Keratinocyte (primary cell): ENCODE data around the gene DOCK3. TPM values are rescaled to one million over a fixed set of nuclear protein-coding genes. Genes with fewer than 3 reads are reported as not detected.
"Not testable (repeated sequence)": the region's sequence is repeated elsewhere in the genome, so short reads cannot be mapped to it uniquely, and the experiment has no call there.

Experiments
- DNase-seq: peaks from one replicate; pipeline ENCODE4 v3.0.0-alpha.2; 2011; ENCODE audit warnings: low read depth, missing footprints, low spot score
- FAIRE-seq: peaks from 2 replicates; lab custom pipeline; 2011; peaks lifted over from hg19 to GRCh38; lab: Jason Lieb, UNC
- H2AFZ ChIP-seq: 2 replicates; pipeline ENCODE4 v1.6.0; 2012; ENCODE audit warnings: low read length, control low read depth, inconsistent platforms; ENCODE audit not compliant: control insufficient read depth
- H3K27ac ChIP-seq: 2 replicates; pipeline ENCODE4 v1.5.1; 2011; ENCODE audit warnings: low read length; ENCODE audit not compliant: control insufficient read depth, insufficient read depth
- H3K27me3 ChIP-seq: 3 replicates; pipeline ENCODE4 v1.6.0; 2011; ENCODE audit warnings: low read length; ENCODE audit not compliant: control insufficient read depth, insufficient read depth; ENCODE audit errors: extremely low read depth
- H3K36me3 ChIP-seq, 2 experiments: 2 replicates in 1 of 2; 3 replicates in 1 of 2; pipeline ENCODE4 v1.5.1; 2011; ENCODE audit warnings: low read length in 2 of 2, mild to moderate bottlenecking in 1 of 2; ENCODE audit not compliant: control insufficient read depth in 2 of 2, insufficient read depth in 2 of 2; ENCODE audit errors: extremely low read depth in 1 of 2
- H3K4me1 ChIP-seq: 3 replicates; pipeline ENCODE4 v1.5.1; 2011; ENCODE audit warnings: low read length; ENCODE audit not compliant: control insufficient read depth, insufficient read depth; ENCODE audit errors: extremely low read depth
- H3K4me2 ChIP-seq: 3 replicates; pipeline ENCODE4 v1.6.0; 2011; ENCODE audit warnings: low read depth, low read length; ENCODE audit not compliant: control insufficient read depth, insufficient read depth; ENCODE audit errors: extremely low read depth
- H3K4me3 ChIP-seq, 3 experiments: fragments of 200-600 bp in 1 of 3; sonication (generic) in 1 of 3; 2 replicates in 2 of 3; 3 replicates in 1 of 3; pipeline ENCODE4 v1.5.1; 2011 to 2016; ENCODE audit warnings: low read length in 3 of 3, mild to moderate bottlenecking in 3 of 3, control low read depth in 2 of 3, inconsistent platforms in 1 of 3, low read depth in 1 of 3, mixed read lengths in 1 of 3, mixed run types in 1 of 3, moderate library complexity in 1 of 3; ENCODE audit not compliant: control insufficient read depth in 2 of 3, insufficient read depth in 2 of 3; ENCODE audit errors: extremely low read depth in 1 of 3
- H3K79me2 ChIP-seq: 2 replicates; pipeline ENCODE4 v1.6.0; 2012; ENCODE audit warnings: low read length; ENCODE audit not compliant: control insufficient read depth, insufficient read depth
- H3K9ac ChIP-seq: 3 replicates; pipeline ENCODE4 v1.6.0; 2011; ENCODE audit warnings: low read length; ENCODE audit not compliant: control insufficient read depth, insufficient read depth; ENCODE audit errors: extremely low read depth
- H3K9me1 ChIP-seq: 3 replicates; pipeline ENCODE4 v1.6.0; 2011; ENCODE audit warnings: low read length; ENCODE audit not compliant: control insufficient read depth, insufficient read depth; ENCODE audit errors: extremely low read depth
- H3K9me3 ChIP-seq: 2 replicates; pipeline ENCODE4 v1.5.1; 2012; ENCODE audit warnings: low read depth, low read length; ENCODE audit not compliant: control insufficient read depth
- H4K20me1 ChIP-seq: 3 replicates; pipeline ENCODE4 v1.6.0; 2011; ENCODE audit warnings: low read length; ENCODE audit not compliant: control insufficient read depth, insufficient read depth; ENCODE audit errors: extremely low read depth
- EZH2 ChIP-seq: IDR thresholded peaks from one replicate; pipeline ENCODE4 v1.6.1; 2012; ENCODE audit warnings: inconsistent platforms, mild to moderate bottlenecking, low read length, moderate library complexity
- dilution Hi-C: fragments of 300-500 bp; cut with MboI; formaldehyde crosslinking; loops from one replicate; pipeline ENCODE4 v1.7.0; 2020; ENCODE audit warnings: low sequenced_read_pairs; ENCODE audit not compliant: extremely low pct_ligation_motif_present
- polyA plus RNA-seq, 5 experiments: library from polyadenylated mRNA; depleted of rRNA in 3 of 5; stranded (reverse) in 3 of 5; stranded (forward) in 1 of 5; unstranded in 1 of 5; fragments of >200 nt; gene quantifications; 1 replicate in 1 of 5; 2 replicates in 3 of 5; 3 replicates in 1 of 5; pipeline versions ENCODE4 v1.2.1 to v1.2.3, GENCODE V29; 2011 to 2012; ENCODE audit warnings: missing spikeins in 2 of 5, low read depth in 1 of 5, low replicate concordance in 1 of 5
- TF ChIP-seq, protein P1 (sequence below), 3 experiments: IDR thresholded peaks in 1 of 3; conservative IDR thresholded peaks in 1 of 3; optimal IDR thresholded peaks in 1 of 3; 2 replicates in 2 of 3; 3 replicates in 1 of 3; pipeline versions ENCODE3 to v1.5.1; 2011; ENCODE audit warnings: low read length in 3 of 3, mild to moderate bottlenecking in 3 of 3, moderate library complexity in 2 of 3, control low read depth in 1 of 3, inconsistent platforms in 1 of 3; ENCODE audit not compliant: insufficient read depth in 2 of 3; ENCODE audit errors: extremely low read depth in 1 of 3

The DOCK3 gene
- polyA plus RNA-seq, 1 donor (not counting 4 experiments of a cell fraction or from before 2014, with no cell fraction given): 0.10 TPM

DNA sequence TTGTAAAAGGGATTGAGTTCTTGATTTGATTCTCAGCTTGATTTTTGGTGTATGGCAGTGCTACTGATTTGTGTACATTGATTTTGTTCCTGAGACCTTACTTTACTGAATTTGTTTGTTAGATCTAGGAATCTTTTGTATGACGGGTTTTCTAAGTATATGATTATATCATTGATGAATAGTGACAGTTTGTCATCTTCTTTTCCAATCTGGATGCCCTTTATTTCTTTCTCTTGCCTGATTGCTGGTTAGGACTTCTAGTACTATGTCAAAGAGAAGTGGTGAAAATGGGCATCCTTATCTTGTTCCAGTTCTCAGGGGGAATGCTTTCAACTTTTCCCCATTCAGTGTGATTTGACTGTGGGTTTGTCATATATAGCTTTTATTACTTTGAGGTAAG is 103.0 kb downstream of the DOCK3 start:
- DNase-seq (no peak), FAIRE-seq (no peak)
- no peak overlapping the region for H2AFZ ChIP-seq
- H3K4me3 ChIP-seq: no peak overlapping the region
- H4K20me1 ChIP-seq: no peaks in the 10 kb centered on the region
- no peaks in the 10 kb centered on the region for H3K79me2 ChIP-seq
- no peak overlapping the region for H3K9ac ChIP-seq
- dilution Hi-C loops: no loop called here
- H3K4me2 ChIP-seq: no peak overlapping the region
- TF ChIP-seq EZH2: no peak
- TF ChIP-seq, protein P1, sequence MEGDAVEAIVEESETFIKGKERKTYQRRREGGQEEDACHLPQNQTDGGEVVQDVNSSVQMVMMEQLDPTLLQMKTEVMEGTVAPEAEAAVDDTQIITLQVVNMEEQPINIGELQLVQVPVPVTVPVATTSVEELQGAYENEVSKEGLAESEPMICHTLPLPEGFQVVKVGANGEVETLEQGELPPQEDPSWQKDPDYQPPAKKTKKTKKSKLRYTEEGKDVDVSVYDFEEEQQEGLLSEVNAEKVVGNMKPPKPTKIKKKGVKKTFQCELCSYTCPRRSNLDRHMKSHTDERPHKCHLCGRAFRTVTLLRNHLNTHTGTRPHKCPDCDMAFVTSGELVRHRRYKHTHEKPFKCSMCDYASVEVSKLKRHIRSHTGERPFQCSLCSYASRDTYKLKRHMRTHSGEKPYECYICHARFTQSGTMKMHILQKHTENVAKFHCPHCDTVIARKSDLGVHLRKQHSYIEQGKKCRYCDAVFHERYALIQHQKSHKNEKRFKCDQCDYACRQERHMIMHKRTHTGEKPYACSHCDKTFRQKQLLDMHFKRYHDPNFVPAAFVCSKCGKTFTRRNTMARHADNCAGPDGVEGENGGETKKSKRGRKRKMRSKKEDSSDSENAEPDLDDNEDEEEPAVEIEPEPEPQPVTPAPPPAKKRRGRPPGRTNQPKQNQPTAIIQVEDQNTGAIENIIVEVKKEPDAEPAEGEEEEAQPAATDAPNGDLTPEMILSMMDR (optimal IDR thresholded peaks at IDR 0.05 in 1 of 3, IDR thresholded peaks at IDR 0.05 in 1 of 3, conservative IDR thresholded peaks at IDR 0.05 in 1 of 3; ENCODE audit: extremely low read depth in 1 of 3, insufficient read depth in 2 of 3, low read length in 3 of 3): no peak
- H3K4me1 ChIP-seq: no peaks in the 10 kb centered on the region
- no peak overlapping the region for H3K27ac ChIP-seq
- no peaks in the 10 kb centered on the region for H3K36me3 ChIP-seq
- H3K9me1 ChIP-seq: no peaks in the 10 kb centered on the region
- H3K9me3 ChIP-seq: no peaks in the 10 kb centered on the region
- H3K27me3 ChIP-seq: no peaks in the 10 kb centered on the region

DNA sequence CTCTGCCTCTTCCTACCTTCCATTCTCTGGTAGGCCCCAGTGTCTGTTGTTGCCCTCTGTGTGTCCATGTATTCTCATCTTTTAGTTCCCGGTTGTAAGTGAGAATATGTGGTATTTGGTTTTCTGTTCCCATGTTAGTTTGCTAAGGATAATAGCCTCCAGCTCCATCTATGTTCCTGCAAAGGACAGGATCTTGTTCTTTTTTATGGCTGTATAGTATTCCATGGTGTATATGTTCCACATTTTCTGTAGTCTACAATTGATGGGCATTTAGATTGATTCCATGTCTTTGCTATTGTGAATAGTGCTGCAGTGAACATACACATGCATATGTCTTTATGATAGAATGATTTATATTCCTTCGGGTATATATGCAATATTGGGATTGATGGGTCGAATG is 107.0 kb downstream of the DOCK3 start:
- FAIRE-seq, H3K36me3 ChIP-seq, H3K27ac ChIP-seq, H4K20me1 ChIP-seq, H3K9ac ChIP-seq, H3K79me2 ChIP-seq, H3K9me3 ChIP-seq, H3K4me3 ChIP-seq, H3K9me1 ChIP-seq, H3K4me2 ChIP-seq, H3K4me1 ChIP-seq, DNase-seq, dilution Hi-C loops, H3K27me3 ChIP-seq, H2AFZ ChIP-seq: not testable (repeated sequence)

DNA sequence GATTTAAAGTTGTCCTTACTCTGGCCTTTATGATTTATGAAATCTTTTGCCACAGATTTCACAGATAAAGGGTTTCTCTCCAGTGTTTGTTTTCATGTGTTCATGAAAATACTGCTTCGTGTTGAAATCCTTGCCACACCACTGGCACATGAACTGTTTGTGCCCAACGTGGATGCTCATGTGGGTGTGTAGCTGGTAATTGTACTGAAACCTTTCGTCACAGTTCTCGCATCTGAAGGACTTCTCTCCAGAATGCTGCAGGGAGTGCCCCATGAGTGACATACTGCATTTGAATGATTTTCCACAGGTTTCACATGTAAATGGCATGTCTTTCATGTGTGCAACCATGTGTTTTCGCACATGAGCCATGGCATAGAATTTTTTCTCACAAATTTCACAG is 111.9 kb downstream of the DOCK3 start:
- no peak overlapping the region for H3K27ac ChIP-seq
- dilution Hi-C loops: no loop called here
- TF ChIP-seq, protein P1 (optimal IDR thresholded peaks at IDR 0.05 in 1 of 3, IDR thresholded peaks at IDR 0.05 in 1 of 3, conservative IDR thresholded peaks at IDR 0.05 in 1 of 3; ENCODE audit: extremely low read depth in 1 of 3, insufficient read depth in 2 of 3, low read length in 3 of 3): no peak
- no peak for TF ChIP-seq EZH2
- H3K36me3 ChIP-seq: no peaks in the 10 kb centered on the region
- H4K20me1 ChIP-seq: no peaks in the 10 kb centered on the region
- no peaks in the 10 kb centered on the region for H3K9me3 ChIP-seq
- no peak overlapping the region for H3K4me2 ChIP-seq
- H3K4me1 ChIP-seq: no peaks in the 10 kb centered on the region
- H3K27me3 ChIP-seq: no peaks in the 10 kb centered on the region
- no peak overlapping the region for H3K9ac ChIP-seq
- H3K9me1 ChIP-seq: no peaks in the 10 kb centered on the region
- FAIRE-seq (no peak), DNase-seq (no peak)
- no peaks in the 10 kb centered on the region for H3K79me2 ChIP-seq
- H3K4me3 ChIP-seq: no peak overlapping the region
- no peak overlapping the region for H2AFZ ChIP-seq

DNA sequence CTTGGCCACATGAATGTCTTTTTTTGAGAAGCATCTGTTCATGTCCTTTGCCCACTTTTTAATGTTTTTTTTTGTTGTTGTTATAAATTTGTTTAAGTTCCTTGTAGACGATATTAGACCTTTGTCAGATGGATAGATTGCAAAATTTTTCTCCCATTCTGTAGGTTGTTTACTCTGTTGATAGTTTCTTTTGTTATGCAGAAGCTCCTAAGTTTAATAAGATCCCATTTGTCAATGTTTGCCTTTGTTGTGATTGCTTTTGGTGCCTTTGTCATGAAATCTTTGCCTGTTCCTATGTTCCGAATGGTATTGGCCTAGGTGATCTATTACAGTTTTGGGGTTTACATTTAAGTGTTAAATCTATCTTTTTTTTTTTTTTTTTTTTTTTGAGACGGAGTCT is 116.2 kb downstream of the DOCK3 start:
- H3K9me1 ChIP-seq, H3K27ac ChIP-seq, H3K4me1 ChIP-seq, H4K20me1 ChIP-seq, H3K4me2 ChIP-seq, H3K9ac ChIP-seq, H2AFZ ChIP-seq, H3K36me3 ChIP-seq, H3K27me3 ChIP-seq, H3K4me3 ChIP-seq, FAIRE-seq, H3K79me2 ChIP-seq, H3K9me3 ChIP-seq, dilution Hi-C loops, DNase-seq: not testable (repeated sequence)
